Left ventricle myocardium inferior (tissue), 1 donor: ENCODE results near the gene C16orf78. TPM values are rescaled to one million over a fixed set of nuclear protein-coding genes. Genes with fewer than 3 reads are reported as not detected.

Experiments
- DNase-seq: peaks from one replicate; pipeline ENCODE4 v3.0.0-alpha.2; 2020
- H3K27ac ChIP-seq: fragments of 200-600 bp; replicated peaks from 2 replicates; pipeline ENCODE4 v1.8.0; 2021
- H3K27me3 ChIP-seq: fragments of 200-600 bp; 2 replicates; pipeline ENCODE4 v1.8.0; 2021; ENCODE audit warnings: low read depth
- H3K36me3 ChIP-seq: fragments of 200-600 bp; 2 replicates; pipeline ENCODE4 v1.8.0; 2021
- H3K4me1 ChIP-seq: fragments of 200-600 bp; 2 replicates; pipeline ENCODE4 v1.8.0; 2021
- H3K4me3 ChIP-seq: fragments of 200-600 bp; 2 replicates; pipeline ENCODE4 v1.8.0; 2021; ENCODE audit warnings: mild to moderate bottlenecking, moderate library complexity
- H3K9me3 ChIP-seq: fragments of 200-600 bp; replicated peaks from 2 replicates; pipeline ENCODE4 v1.8.0; 2021
- intact Hi-C: fragments of 100-400 bp; cut with micrococcal nuclease; formaldehyde crosslinking; loops from one replicate; pipeline ENCODE4 v1.11.0; 2022
- total RNA-seq: library from RNA; stranded (reverse); fragmentation: NEBNext Ultra II Directional; extraction: Animal tissue kit (Norgen Biotek cat#: 25700); gene quantifications from one replicate; pipeline ENCODE4 v1.2.1, GENCODE V29; 2021
- TF ChIP-seq, protein P1 (sequence below): fragments of 200-600 bp; IDR thresholded peaks from 2 replicates; pipeline ENCODE4 v1.8.0; 2021; ENCODE audit warnings: antibody characterized with exemption, mild to moderate bottlenecking, borderline replicate concordance
- donor health status: DM: no; HTN: yes; CAD: no; lungs with severe emphysema.

The C16orf78 gene
- total RNA-seq, 1 donor from 2014 or later: not detected

DNA sequence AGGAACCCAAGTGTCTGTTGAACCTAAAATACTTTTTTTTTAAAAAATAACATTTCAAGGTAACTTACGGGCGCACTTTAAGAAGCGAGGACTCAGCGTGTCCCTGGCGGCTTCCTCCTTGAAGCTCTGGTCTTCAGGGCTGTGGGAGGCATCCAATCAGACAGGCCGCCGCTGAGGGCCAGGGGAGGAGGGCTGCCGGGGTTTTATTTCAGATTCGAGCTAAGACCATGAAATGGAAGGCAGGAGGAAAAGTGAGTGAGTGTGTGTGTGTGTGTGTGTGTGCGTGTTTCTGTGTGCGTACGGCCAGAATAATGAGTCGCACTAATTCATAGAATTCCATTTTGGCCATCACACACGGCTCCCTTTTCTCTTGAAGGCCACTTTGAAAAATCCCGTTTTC, 41.1 kb downstream of the C16orf78 start:
- DNase-seq: no peak
- Histone ChIP-seq H3K27me3 (peaks cover 28% of the 10 kb centered on the region), H3K4me1 (no peaks in the 10 kb centered on the region), H3K36me3 (no peaks in the 10 kb centered on the region), H3K9me3 (no peaks in the 10 kb centered on the region), H3K27ac (no peak overlapping the region), H3K4me3 (no peak overlapping the region)
- TF ChIP-seq, protein P1, sequence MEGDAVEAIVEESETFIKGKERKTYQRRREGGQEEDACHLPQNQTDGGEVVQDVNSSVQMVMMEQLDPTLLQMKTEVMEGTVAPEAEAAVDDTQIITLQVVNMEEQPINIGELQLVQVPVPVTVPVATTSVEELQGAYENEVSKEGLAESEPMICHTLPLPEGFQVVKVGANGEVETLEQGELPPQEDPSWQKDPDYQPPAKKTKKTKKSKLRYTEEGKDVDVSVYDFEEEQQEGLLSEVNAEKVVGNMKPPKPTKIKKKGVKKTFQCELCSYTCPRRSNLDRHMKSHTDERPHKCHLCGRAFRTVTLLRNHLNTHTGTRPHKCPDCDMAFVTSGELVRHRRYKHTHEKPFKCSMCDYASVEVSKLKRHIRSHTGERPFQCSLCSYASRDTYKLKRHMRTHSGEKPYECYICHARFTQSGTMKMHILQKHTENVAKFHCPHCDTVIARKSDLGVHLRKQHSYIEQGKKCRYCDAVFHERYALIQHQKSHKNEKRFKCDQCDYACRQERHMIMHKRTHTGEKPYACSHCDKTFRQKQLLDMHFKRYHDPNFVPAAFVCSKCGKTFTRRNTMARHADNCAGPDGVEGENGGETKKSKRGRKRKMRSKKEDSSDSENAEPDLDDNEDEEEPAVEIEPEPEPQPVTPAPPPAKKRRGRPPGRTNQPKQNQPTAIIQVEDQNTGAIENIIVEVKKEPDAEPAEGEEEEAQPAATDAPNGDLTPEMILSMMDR: no peak
- intact Hi-C loops: no loop called here

DNA sequence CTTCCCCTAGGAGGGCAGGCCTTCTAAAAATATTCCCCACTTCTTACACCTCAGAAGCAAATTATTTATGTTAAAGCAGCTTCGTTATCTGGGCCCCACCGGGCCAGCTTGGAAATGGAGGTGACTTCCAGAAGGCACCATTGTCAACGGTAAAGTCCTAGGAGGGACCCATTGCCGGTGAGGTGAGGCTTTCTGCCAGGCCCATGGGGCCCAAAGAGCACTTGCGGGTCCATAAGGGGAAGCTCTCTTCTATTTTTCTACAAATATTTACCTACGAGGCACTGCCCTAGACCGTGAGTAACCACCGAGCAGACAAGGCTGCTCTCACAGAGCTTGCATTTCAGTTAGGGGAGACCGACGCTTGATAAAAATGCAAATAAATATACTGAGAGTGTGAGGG, 41.5 kb downstream of the C16orf78 start:
- no peaks in the 10 kb centered on the region for H3K4me1 ChIP-seq

DNA sequence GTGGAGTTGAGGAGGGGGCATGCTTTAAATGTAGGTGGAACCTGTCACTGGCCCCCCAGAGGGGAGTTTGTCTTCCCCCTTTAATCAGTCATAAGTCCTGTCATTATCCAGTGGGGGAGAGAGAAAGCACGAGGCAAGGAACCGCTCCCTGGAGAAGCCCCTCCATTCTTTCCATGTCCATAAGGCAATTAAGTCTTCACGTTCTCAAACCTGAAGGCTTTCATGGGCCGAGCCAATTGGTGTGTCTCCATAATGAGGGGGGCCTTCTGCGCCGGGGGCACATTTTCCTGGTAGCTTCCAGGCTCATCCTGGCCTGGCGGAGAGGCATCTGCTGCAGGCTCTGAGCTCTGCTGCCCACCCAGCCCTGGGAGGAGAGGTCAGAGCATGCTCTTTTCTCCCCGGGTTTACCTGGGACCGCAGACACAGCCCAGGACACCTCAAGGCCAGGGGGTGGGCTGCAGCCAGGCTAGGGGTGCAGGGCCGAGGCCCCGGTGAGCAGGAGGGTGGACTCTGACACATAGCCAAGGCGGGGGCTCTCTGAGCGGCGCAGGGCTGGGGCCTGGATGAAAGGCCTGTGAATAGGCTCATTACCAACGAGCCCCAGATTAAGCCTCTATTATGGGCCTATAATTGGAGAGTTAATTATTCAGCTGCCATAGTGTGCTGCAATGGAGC, 42.5 kb downstream of the C16orf78 start:
- intact Hi-C loops: no loop called here
- Histone ChIP-seq H3K4me3 (no peak overlapping the region), H3K4me1 (no peaks in the 10 kb centered on the region), H3K27me3 (peaks cover 30% of the 10 kb centered on the region), H3K27ac (no peak overlapping the region), H3K36me3 (no peaks in the 10 kb centered on the region), H3K9me3 (no peaks in the 10 kb centered on the region)
- TF ChIP-seq, protein P1: no peak
- DNase-seq: no peak

More for the DNA sequence above, 41.5 kb downstream of the C16orf78 start:
- no peak overlapping the region for H3K4me3 ChIP-seq
- TF ChIP-seq, protein P1: no peak
- H3K36me3 ChIP-seq: no peaks in the 10 kb centered on the region
- H3K27me3 ChIP-seq: peaks cover 28% of the 10 kb centered on the region
- H3K9me3 ChIP-seq: no peaks in the 10 kb centered on the region
- H3K27ac ChIP-seq: no peak overlapping the region
- no peak for DNase-seq
- intact Hi-C loops: no loop called here

DNA sequence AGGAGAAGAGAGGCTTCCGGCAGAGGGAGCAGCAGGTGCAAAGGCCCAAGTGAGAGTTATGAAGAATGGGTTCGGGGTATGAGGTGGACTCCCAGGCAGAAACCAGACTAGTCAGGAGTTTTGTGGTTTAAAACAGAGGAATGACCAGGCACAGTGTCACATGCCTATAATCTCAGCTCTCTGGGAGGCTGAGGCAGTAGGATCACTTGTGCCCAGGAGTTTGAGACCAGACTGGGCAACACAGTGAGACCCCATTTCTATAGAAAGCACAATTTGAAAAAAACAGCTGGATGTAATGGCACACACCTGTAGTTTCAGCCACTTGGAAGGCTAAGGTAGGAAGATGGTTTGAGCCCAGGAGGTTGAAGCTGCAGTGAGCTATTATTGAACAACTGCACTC, 43.8 kb downstream of the C16orf78 start:
- no peaks in the 10 kb centered on the region for H3K36me3 ChIP-seq
- peaks cover 40% of the 10 kb centered on the region for H3K27me3 ChIP-seq
- DNase-seq: no peak
- H3K4me3 ChIP-seq: no peak overlapping the region
- no peaks in the 10 kb centered on the region for H3K9me3 ChIP-seq
- TF ChIP-seq, protein P1: no peak
- intact Hi-C loops: no loop called here
- H3K4me1 ChIP-seq: no peaks in the 10 kb centered on the region
- no peak overlapping the region for H3K27ac ChIP-seq

DNA sequence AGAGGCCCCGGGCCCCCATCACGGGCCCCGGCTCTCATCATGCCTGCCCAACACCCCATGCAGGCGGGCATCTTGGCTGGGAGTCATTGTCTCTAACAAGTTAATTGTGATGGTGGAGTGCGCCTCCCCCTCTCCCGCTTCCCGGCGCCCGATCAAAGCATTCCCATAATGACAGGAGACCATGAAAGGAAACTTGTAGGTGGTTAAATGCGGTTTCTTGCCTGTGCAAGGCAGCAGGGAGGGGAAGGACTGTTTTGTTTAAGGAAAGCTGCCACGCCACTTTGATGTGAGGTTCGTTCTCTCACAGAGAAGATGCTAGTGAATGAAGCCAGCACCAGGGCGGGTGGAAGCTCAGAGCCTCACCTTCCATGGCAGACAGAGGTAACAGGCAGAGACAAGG, 45.4 kb downstream of the C16orf78 start:
- Histone ChIP-seq H3K4me1 (no peaks in the 10 kb centered on the region), H3K36me3 (no peaks in the 10 kb centered on the region), H3K9me3 (no peaks in the 10 kb centered on the region), H3K27ac (no peak overlapping the region), H3K4me3 (no peak overlapping the region), H3K27me3 (peaks cover 50% of the 10 kb centered on the region)
- intact Hi-C loops: no loop called here
- DNase-seq: no peak
- TF ChIP-seq, protein P1: no peak
